GM19238 (cell line): ENCODE results near the gene HOOK2.
"Not testable (repeated sequence)": the region's sequence is repeated elsewhere in the genome, so short reads cannot be mapped to it uniquely, and the experiment has no call there.

Experiments used
- DNase-seq: peaks from one replicate; pipeline ENCODE4 v3.0.0; 2011; ENCODE audit warnings: low spot score; ENCODE audit not compliant: insufficient read length

HOOK2 gene, protein sequence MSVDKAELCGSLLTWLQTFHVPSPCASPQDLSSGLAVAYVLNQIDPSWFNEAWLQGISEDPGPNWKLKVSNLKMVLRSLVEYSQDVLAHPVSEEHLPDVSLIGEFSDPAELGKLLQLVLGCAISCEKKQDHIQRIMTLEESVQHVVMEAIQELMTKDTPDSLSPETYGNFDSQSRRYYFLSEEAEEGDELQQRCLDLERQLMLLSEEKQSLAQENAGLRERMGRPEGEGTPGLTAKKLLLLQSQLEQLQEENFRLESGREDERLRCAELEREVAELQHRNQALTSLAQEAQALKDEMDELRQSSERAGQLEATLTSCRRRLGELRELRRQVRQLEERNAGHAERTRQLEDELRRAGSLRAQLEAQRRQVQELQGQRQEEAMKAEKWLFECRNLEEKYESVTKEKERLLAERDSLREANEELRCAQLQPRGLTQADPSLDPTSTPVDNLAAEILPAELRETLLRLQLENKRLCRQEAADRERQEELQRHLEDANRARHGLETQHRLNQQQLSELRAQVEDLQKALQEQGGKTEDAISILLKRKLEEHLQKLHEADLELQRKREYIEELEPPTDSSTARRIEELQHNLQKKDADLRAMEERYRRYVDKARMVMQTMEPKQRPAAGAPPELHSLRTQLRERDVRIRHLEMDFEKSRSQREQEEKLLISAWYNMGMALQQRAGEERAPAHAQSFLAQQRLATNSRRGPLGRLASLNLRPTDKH

DNA sequence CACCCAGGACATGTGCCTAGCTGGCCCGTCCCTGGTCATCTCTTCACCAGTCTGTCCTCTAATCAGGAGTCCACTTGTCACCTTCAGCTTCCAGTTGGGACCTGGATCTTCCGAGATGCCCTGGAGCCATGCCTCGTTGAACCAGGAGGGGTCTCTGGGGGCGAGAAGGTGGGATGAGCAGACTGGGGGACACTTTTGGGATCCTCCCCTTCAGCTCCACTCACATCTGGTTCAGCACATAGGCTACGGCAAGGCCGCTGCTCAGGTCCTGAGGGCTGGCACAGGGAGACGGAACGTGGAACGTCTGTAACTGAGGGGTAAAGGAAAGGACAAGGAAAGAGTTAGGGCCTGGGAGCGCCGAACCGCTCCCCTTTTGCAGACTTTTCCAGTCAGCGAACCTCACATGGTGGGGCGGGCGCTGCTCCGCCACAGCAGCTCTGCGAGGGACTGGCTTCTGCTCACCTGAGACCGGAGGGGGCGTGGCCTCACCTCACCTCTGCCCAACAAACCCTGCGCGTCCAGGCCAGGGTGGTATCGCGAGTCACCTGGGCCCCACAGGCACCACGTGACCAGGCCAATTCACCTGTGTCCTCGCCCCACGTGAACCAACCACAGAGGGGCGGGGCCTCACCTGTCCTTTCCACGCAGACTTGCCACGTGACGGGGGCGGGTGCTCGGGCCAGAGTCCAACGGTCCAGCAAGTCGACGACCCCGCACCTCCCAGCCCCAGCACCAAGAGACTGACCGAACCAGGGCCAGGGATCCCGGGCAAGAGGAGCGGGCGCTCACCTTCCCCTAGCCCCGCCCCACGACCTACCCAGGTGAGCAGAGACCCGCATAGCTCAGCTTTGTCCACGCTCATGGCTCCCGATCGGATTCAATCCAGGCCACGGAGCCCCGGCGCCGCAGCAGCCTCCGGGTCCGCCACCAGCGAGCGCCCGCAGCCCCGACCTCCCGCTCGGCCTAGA lies at the start of gene HOOK2:
Gene HOOK2 (minus strand): TSS at position 965 of the 968 bp plus-strand sequence. CDS start 103 bp downstream, at position 862.
- DNase-seq = no peak

DNA sequence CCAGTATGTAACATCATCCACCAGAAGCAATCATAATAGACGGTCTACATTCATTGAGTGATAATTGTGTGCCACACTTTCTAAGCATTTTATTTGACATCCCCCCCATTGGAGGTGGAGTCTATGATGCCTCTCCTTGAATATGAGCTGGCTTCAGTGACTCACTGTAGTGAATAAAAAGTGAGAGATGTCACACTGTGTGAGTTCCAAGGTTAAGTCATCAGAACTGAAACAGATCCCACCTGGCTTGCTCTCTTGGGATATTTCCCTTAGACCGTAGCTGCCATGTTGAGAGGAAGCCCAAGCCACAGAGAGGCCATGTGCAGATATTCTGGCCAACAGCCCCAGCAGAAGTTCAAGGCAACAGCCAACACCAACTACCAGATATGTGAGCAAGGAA lies 46.4 kb upstream of the HOOK2 start:
- DNase-seq = no peak

- DNase-seq = not testable (repeated sequence)
Measured at GRCh38 chr19:12817810-12818209, 42.5 kb upstream of the HOOK2 start.

DNA sequence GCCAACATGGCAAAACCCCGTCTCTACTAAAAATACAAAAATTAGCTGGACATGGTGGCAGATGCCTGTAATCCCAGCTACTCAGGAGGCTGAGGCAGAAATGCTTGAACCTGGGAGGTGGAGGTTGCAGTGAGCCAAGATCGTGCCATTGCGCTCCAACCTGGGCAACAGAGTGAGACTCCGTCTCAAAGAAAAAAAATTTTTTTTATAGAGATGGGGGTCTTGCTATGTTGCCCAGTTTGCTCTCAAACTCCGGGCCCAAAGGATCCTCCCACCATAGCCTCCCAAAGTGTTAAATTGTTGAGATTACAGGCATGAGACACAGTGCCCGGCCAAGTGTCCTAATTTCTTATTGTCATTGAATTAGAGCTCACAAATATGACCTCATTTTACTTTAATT lies 41.8 kb upstream of the HOOK2 start:
- DNase-seq = not testable (repeated sequence)

DNA sequence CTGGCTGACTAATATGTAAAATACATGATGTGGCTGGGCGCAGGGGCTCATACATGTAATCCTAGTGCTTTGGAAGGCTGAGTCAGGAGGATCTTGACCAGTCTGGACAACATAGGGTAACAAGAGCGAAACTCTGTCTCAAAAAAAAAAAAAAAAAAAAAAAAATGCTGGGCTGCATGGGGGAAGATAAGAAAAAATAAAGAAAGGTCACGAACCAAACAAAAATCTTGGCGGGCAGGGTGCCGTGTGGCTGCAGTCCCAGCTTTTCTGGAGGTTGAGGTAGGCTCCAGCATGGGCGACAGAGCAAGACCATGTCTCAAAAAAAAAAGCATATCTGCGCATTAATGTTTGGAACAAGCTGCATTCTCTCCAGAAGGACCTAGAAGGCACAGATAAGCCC lies 39.7 kb upstream of the HOOK2 start:
- no peak for DNase-seq

DNA sequence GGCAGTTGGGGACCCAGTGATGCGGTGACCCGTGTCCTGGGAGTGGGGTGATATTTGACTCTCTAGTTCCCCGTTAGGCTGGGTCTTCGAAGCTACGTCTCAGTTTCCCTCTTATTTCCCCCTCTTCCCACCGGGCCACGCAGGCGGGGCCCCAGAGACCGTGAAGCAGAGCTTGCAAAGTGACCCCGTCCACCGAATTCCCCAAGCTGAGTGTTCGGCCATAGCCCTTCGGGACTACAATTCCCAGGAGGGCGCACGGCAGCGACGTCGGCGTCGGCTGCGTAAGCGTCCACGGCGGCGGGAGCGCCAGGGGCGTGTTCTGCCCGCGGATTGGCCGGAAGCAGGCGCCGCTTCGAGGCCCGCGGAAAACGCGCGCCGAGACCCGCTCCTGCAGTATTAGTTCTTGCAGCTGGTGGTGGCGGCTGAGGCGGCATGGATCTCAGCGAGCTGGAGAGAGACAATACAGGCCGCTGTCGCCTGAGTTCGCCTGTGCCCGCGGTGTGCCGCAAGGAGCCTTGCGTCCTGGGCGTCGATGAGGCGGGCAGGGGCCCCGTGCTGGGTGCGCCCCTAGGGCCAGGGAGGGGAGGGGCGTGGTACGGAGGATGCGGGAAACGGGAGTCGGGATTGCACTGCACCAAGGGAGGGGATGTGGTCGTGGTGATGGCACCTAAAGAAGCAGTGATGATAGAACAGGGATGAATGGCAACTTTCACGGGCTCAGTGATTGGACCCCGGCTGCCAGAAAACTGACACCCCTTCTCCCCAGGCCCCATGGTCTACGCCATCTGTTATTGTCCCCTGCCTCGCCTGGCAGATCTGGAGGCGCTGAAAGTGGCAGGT lies 31.1 kb upstream of the HOOK2 start, which contains the start of gene RNASEH2A:
Gene RNASEH2A (plus strand): TSS at position 343 of the 840 bp plus-strand sequence. CDS start 90 bp downstream, at position 433.
- peak; percentile 97 for DNase-seq

DNA sequence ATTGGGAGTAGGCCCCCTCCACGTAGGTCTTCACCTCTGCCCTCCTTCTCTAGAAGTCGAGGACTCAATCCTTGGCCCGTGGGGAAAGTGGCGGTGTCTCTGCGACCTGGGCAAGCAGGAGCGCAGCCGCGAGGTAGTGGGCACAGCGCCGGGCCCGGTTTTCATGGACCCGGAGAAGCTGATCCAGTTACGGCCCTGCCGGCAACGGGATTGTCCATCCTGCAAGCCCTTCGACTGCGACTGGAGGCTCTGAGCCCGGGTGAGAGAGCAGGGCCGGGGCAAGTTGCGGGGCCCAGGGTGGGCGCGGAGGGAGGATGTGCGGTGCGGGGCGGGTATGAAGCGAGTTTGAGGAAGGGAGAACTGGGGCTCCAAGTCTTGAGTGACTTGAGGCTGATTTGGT lies 28.7 kb upstream of the HOOK2 start:
- no peak for DNase-seq

GRCh38 chr19:12802267-12803106 lies 27.1 kb upstream of the HOOK2 start:
- no peak for DNase-seq

DNA sequence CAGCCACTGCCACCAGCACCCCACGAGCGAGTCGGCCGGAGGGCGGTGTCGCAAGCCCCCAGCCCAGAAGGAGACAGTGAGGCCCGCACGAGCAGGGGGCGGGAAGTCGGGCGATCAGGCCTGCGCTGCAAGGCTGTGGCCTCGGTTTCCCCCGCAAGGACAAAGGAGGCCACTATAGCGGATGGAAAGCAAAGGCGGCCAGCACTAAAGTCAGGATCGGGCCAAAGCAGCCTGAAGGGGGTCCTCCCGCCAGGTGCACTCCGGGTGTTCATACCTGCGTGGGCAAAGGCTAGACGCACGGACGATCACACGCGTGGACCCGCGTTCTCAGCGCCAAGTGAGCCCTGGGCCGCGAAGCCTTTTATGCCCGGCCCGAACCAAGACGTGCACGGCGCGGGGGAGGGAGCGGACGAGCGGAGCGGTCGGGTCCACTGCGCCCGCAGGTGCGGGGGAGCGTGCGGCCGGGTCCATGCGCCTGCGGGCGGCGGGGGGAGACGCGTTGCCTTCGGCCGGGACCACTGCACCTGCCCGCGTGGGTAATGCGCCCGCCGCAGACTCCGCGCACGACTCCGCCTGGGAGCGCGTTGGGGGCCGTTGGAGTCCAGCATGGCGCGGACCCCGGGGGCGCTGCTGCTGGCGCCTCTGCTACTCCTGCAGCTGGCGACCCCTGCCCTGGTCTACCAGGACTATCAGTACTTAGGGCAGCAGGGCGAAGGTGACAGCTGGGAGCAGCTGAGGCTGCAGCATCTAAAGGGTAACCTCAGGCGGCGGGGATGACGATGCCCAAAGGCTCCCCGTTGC lies 26.3 kb upstream of the HOOK2 start, which contains the start of the genes PRDX2 and THSD8:
Gene PRDX2 (minus strand): TSS at position 335 of the 801 bp plus-strand sequence. CDS start 539 bp downstream, outside the sequence.
Gene THSD8 (plus strand): TSS at position 604 of the 801 bp plus-strand sequence. CDS start 3 bp downstream, at position 607.
- DNase-seq = no peak

DNA sequence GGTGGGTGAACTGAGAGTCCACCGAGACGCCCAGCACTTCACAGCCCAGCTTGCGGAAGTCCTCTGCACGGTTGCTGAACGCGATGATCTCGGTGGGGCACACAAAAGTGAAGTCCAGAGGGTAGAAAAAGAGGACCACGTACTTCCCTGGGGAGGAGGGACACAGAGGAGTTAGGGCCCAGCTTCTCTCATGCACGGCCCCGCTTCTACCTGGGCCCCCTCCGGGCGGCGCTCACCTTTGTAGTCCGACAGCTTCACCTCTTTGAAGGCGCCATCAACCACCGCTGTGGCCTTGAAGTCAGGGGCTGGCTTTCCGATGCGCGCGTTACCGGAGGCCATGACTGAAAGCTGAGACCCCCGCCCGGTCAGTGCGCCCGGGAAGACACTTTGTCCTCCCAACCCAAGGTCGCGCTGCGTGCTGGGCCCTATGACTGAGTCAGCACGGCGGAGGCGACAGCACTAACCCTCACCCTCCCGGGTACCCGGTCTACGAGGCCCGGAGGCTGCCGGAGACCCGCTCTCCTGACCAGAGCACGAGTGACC lies 25.6 kb upstream of the HOOK2 start:
- no peak for DNase-seq

DNA sequence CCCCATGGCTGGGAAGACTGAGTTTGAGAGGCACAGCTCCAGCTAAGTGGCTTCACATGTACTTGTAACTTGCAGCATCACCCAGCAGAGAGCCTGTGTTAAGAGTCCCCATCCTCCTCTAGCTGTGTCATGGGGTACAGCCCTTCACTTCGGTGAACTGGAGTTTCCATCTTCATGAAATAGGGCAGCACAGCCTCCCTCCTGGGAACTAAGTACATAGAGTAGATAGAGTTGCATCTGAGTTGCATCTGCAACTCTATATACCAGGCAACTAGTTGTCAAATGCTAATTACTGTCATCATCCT lies 25.1 kb upstream of the HOOK2 start:
- no peak for DNase-seq

DNA sequence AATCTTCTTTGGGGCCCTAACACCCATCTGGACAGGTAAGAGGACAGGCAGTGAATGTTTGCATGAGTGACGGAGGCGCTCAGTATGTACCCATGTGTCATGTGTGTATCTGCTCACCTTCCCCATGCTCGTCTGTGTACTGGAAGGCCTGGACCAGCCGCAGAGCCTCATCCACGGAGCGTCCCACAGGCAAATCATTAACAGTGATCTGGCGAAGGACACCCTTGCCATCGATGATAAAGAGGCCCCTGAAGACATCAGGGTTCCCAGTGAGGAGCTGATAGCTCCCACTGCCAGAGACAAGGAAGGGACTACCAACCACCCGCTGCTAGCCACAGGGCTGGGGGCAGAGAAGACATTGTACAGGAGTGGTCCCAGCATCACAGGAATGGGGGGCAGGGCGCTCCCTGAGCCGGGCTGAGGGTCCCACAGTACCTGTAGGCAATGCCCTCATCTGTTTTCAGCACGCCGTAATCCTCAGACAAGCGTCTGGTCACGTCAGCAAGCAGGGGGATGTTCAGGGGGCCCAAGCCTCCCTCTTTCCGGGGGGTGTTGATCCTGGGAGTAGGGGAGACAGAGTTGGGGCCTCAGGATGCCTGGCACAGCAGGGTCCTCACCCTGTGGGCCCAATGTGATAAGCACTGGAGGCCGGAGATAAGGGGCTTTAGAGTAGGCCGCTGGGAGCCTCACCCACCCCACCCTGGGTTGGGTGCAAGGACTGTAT lies 24.6 kb upstream of the HOOK2 start:
- no peak for DNase-seq

GRCh38 chr19:12797607-12798006 lies 22.3 kb upstream of the HOOK2 start:
- DNase-seq = not testable (repeated sequence)

- no peak for DNase-seq
Measured at GRCh38 chr19:12797141-12797587, 21.8 kb upstream of the HOOK2 start.

- DNase-seq = no peak
Measured at GRCh38 chr19:12796146-12797071, 21.1 kb upstream of the HOOK2 start.

DNA sequence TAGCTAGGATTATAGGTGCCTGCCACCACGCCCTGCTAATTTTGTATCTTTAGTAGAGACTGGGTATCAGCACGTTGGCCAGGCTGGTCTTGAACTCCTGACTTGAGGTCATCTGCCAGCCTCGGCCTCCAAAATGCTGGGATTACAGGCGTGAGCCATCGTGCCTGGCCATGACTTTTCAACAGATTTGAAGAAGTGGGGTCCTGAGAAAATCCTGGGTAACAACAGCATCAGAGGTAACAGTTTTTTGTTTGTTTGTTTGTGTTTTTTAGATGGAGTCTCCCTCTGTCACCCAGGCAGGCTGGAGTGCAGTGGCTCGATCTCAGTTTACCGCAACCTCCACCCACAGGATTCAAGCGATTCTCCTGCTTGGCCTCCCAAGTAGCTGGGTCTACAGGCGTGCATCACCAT lies 19.6 kb upstream of the HOOK2 start:
- DNase-seq = no peak
